Common myeloid progenitor, CD34-positive (primary cell): ENCODE measurements around the gene SNTG2.

Source experiments
- CTCF ChIA-PET: fragments of 350-600 bp; sonication (Branson Sonifier 250); formaldehyde crosslinking; loops from one replicate; lab custom pipeline; 2021; ENCODE audit warnings: antibody characterized with exemption; lab: Charles Lee
- POLR2A ChIA-PET: fragments of 350-600 bp; sonication (Branson Sonifier 250); formaldehyde crosslinking; loops from one replicate; lab custom pipeline; 2021; ENCODE audit warnings: antibody characterized with exemption; lab: Charles Lee
- DNase-seq, 3 donors: peaks; one replicate each; pipeline versions ENCODE4 v3.0.0 to v3.0.0-alpha.2; 2013
- H3K27ac ChIP-seq, 2 experiments: 1 replicate in 1 of 2; 2 replicates in 1 of 2; pipeline ENCODE4 v1.7.0; 2013; ENCODE audit warnings: inconsistent platforms in 2 of 2, low read length in 2 of 2, mild to moderate bottlenecking in 2 of 2, low read depth in 1 of 2, moderate library complexity in 1 of 2; ENCODE audit not compliant: severe bottlenecking in 2 of 2, insufficient read depth in 1 of 2, poor library complexity in 1 of 2
- H3K27me3 ChIP-seq, 5 experiments: replicated peaks in 2 of 5; 1 replicate in 3 of 5; 2 replicates in 2 of 5; pipeline versions ENCODE4 v1.6.1 to v1.7.0; 2013; ENCODE audit warnings: low read length in 4 of 5, mild to moderate bottlenecking in 2 of 5, moderate library complexity in 2 of 5, inconsistent platforms in 1 of 5; ENCODE audit not compliant: insufficient read depth in 5 of 5, control insufficient read depth in 4 of 5
- H3K36me3 ChIP-seq, 4 experiments: 1 replicate in 2 of 4; 2 replicates in 2 of 4; pipeline versions ENCODE4 v1.6.1 to v1.7.0; 2013; ENCODE audit warnings: low read length in 3 of 4, control low read depth in 1 of 4, mild to moderate bottlenecking in 1 of 4; ENCODE audit not compliant: control insufficient read depth in 4 of 4, insufficient read depth in 4 of 4
- H3K4me1 ChIP-seq, 4 experiments: 1 replicate in 3 of 4; 2 replicates in 1 of 4; pipeline versions ENCODE4 v1.6.1 to v1.7.1; 2013; ENCODE audit warnings: low read length in 3 of 4, mild to moderate bottlenecking in 3 of 4, control low read depth in 1 of 4, inconsistent platforms in 1 of 4, moderate library complexity in 1 of 4; ENCODE audit not compliant: control insufficient read depth in 4 of 4, insufficient read depth in 4 of 4; ENCODE audit errors: control extremely low read depth in 1 of 4
- H3K4me3 ChIP-seq, 7 experiments: 1 replicate in 4 of 7; 2 replicates in 3 of 7; pipeline versions ENCODE4 v1.5.1 to v1.7.0; 2013; ENCODE audit warnings: mild to moderate bottlenecking in 7 of 7, low read length in 6 of 7, moderate library complexity in 6 of 7, inconsistent platforms in 2 of 7, low read depth in 2 of 7, control low read depth in 1 of 7; ENCODE audit not compliant: insufficient read depth in 4 of 7, control insufficient read depth in 1 of 7; ENCODE audit errors: extremely low read depth in 1 of 7
- H3K9me3 ChIP-seq, 5 experiments: 1 replicate in 4 of 5; 2 replicates in 1 of 5; pipeline versions ENCODE4 v1.6.1 to v1.7.1; 2013; ENCODE audit warnings: low read length in 4 of 5, mild to moderate bottlenecking in 2 of 5, inconsistent platforms in 1 of 5, low read depth in 1 of 5, moderate library complexity in 1 of 5; ENCODE audit not compliant: control insufficient read depth in 4 of 5, insufficient read depth in 2 of 5; ENCODE audit errors: control extremely low read depth in 1 of 5
- WGBS: methylation state at CpG from one replicate; pipeline ENCODE4 v1.1.5; 2013; ENCODE audit not compliant: insufficient coverage; 5-methylcytosine and 5-hydroxymethylcytosine counted together

SNTG2 gene

GRCh38 chr2:1309507-1309906 lies 358.9 kb downstream of the SNTG2 start:
- H3K9me3 ChIP-seq: no peaks in the 10 kb centered on the region
- WGBS: 100% methylated on average over 1 of the region's 3 CpGs
- POLR2A ChIA-PET: no interaction called here

GRCh38 chr2:1310202-1310601 lies 359.6 kb downstream of the SNTG2 start:
- Histone ChIP-seq H3K36me3 (no peaks in the 10 kb centered on the region), H3K27me3 (peaks cover 0 to 3% (median 0%) of the 10 kb centered on the region in 5 experiments), H3K9me3 (no peaks in the 10 kb centered on the region), H3K27ac (no peak overlapping the region), H3K4me1 (no peaks in the 10 kb centered on the region), H3K4me3 (no peak overlapping the region)
- WGBS: 97% methylated on average over 4 of the region's 7 CpGs
- CTCF ChIA-PET: no interaction called here
- no peak for DNase-seq
- POLR2A ChIA-PET: no interaction called here

More at GRCh38 chr2:1309507-1309906, 358.9 kb downstream of the SNTG2 start:
- H3K27ac ChIP-seq: no peak overlapping the region
- DNase-seq: no peak
- CTCF ChIA-PET: no interaction called here
- no peaks in the 10 kb centered on the region for H3K4me1 ChIP-seq
- H3K27me3 ChIP-seq: peaks cover 0 to 3% (median 0%) of the 10 kb centered on the region in 5 experiments
- no peaks in the 10 kb centered on the region for H3K36me3 ChIP-seq
- no peak overlapping the region for H3K4me3 ChIP-seq

DNA sequence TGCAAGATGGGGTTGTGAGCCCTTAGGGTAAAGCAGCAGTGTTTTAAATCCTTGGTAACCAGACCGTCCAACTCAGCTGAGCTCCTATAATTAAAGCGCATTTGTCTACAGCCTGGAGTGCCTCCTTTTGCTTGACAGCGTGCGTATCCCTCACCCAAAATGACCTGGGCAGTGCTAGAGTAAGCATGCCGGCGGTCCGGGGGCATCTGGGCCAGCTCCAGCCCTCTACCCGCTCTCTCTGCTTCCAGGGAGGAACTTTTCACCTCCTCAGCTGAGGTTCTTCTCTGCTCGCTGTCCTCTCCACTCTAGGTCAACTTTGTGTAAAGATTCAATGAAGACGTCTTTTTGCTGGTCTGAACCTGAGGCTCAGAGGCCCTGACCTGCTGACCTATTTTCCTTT lies 360.2 kb downstream of the SNTG2 start:
- Histone ChIP-seq H3K36me3 (no peaks in the 10 kb centered on the region), H3K27me3 (peaks cover 0 to 3% (median 0%) of the 10 kb centered on the region in 5 experiments), H3K4me3 (no peak overlapping the region), H3K27ac (no peak overlapping the region), H3K9me3 (no peaks in the 10 kb centered on the region), H3K4me1 (no peaks in the 10 kb centered on the region)
- no peak for DNase-seq
- WGBS: 88% methylated on average over 10 of the region's 10 CpGs
- ChIA-PET CTCF (no interaction called here), POLR2A (no interaction called here)

DNA sequence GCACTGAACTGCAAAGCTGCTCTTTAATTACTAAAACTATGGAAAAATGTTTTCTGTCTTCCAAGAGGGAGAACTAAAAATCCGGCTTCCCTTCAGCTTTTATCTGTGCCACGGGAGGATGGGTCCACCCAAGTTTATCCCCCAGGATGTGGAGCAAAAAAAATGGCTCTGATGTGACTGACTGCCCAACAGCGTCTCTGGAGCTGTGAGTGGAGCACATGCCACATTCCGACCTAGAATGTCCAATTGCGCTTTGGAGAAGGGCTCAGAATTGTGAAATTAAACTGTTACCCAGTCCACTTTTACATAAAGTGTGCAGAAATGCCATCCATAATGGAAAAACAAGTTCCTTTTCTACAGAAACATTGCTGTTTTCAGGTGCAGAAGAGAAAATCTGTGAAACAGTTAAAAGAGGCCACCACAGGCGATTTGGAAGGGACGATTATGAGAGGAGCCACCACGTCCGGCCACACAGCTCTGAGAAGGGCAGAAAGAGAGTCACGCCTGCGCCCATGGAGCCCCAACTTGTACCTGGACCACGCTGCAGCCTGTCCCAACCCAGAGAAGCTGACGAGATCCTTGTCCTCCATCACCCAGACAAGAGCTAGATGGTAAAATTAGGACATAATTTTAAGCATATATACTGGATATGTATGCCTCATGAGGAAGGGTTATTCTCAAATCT lies 362.7 kb downstream of the SNTG2 start:
- no peak overlapping the region for H3K4me3 ChIP-seq
- 96% methylated on average over 11 of the region's 13 CpGs for WGBS
- no peaks in the 10 kb centered on the region for H3K36me3 ChIP-seq
- H3K9me3 ChIP-seq: no peaks in the 10 kb centered on the region
- H3K4me1 ChIP-seq: no peaks in the 10 kb centered on the region
- ChIA-PET CTCF (no interaction called here), POLR2A (no interaction called here)
- H3K27me3 ChIP-seq: peaks cover 0 to 3% (median 0%) of the 10 kb centered on the region in 5 experiments
- no peak for DNase-seq
- no peak overlapping the region for H3K27ac ChIP-seq

- H3K4me1 ChIP-seq: no peaks in the 10 kb centered on the region
- CTCF ChIA-PET: no interaction called here
- H3K9me3 ChIP-seq: no peaks in the 10 kb centered on the region
- no peak overlapping the region for H3K4me3 ChIP-seq
- DNase-seq: no peak
- no peaks in the 10 kb centered on the region for H3K36me3 ChIP-seq
- POLR2A ChIA-PET: no interaction called here
- no peak overlapping the region for H3K27ac ChIP-seq
- peaks cover 0 to 3% (median 0%) of the 10 kb centered on the region in 5 experiments for H3K27me3 ChIP-seq
- 92% methylated on average over 4 of the region's 6 CpGs for WGBS
Measured at GRCh38 chr2:1314254-1314653, 363.6 kb downstream of the SNTG2 start.

DNA sequence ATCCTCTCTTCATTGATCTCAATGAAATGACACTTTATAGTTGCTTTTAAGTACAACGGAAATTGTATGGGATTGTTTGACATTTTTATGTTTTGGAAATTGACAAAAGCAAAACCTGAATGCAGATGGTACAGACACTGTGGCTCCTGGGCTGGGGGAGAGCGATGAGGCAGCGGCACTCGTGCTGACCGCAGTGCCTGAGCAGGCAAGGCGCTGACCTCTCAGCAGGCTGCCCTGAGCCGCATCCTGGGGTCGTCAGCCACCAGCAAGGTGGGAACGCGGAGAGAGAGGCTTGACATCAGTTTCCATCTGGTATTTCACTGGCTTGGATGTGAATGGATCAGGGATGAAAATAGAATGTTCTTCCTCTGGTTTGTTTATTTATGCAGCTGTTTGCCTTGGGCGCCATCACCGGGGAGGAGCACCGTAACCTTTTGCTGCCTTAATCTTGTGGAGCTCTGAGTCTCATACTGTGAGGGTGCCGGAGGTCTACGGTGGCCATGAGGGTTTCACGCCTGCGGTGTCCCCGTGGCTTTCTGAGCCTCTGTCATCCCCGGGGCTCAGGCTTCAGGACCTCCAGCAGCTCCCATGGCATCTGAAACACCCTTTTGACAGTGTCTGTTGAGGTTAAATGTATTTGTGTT lies 367.8 kb downstream of the SNTG2 start:
- H3K4me3 ChIP-seq: no peak overlapping the region
- no peaks in the 10 kb centered on the region for H3K36me3 ChIP-seq
- CTCF ChIA-PET: no interaction called here
- H3K27me3 ChIP-seq: peaks cover 0 to 3% (median 0%) of the 10 kb centered on the region in 5 experiments
- POLR2A ChIA-PET: no interaction called here
- H3K27ac ChIP-seq: no peak overlapping the region
- no peaks in the 10 kb centered on the region for H3K4me1 ChIP-seq
- DNase-seq: no peak
- 88% methylated on average over 16 of the region's 19 CpGs for WGBS
- no peaks in the 10 kb centered on the region for H3K9me3 ChIP-seq

DNA sequence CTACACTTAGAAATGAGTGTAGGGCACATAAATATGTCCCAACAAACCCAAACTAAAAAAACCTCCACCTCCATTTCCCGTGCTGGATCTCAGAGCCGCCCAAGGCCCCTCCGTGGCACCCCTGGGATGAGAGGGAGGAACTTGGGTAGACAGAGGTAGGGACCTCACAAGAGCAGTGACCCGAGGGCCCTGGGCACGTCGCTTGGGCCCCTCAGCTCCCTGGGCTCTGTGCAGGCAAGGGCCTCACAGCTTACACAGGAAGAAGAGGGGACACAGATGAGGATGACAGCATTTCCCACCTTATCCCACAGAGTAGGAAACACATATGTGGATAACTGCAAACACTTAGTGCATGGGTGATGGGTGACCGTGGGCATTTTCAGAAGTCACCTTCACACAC lies 368.7 kb downstream of the SNTG2 start:
- H3K9me3 ChIP-seq: no peaks in the 10 kb centered on the region
- peaks cover 0 to 3% (median 0%) of the 10 kb centered on the region in 5 experiments for H3K27me3 ChIP-seq
- no peak for DNase-seq
- H3K36me3 ChIP-seq: no peaks in the 10 kb centered on the region
- POLR2A ChIA-PET: no interaction called here
- H3K27ac ChIP-seq: no peak overlapping the region
- CTCF ChIA-PET: no interaction called here
- 100% methylated on average over 3 of the region's 7 CpGs for WGBS
- no peak overlapping the region for H3K4me3 ChIP-seq
- no peaks in the 10 kb centered on the region for H3K4me1 ChIP-seq
